ENCODE results near the gene COBL. TPM values are rescaled to one million over a fixed set of nuclear protein-coding genes. Genes with fewer than 3 reads are reported as not detected.
"Not testable (repeated sequence)": the region's sequence is repeated elsewhere in the genome, so short reads cannot be mapped to it uniquely, and the experiment has no call there.

COBL gene
- polyA plus RNA-seq, 3 donors: 19.1 to 26.0 (median 22.4) TPM

- DNase-seq (ENCODE audit: extremely low read depth in 1 of 11, low read depth in 9 of 11, low spot score in 4 of 11): no peak
Measured at GRCh38 chr7:51013218-51013786, 303.3 kb downstream of the COBL start.

GRCh38 chr7:51012569-51013217 is 303.9 kb downstream of the COBL start:
- DNase-seq (ENCODE audit: extremely low read depth in 1 of 11, low read depth in 9 of 11, low spot score in 4 of 11): no peak

DNA sequence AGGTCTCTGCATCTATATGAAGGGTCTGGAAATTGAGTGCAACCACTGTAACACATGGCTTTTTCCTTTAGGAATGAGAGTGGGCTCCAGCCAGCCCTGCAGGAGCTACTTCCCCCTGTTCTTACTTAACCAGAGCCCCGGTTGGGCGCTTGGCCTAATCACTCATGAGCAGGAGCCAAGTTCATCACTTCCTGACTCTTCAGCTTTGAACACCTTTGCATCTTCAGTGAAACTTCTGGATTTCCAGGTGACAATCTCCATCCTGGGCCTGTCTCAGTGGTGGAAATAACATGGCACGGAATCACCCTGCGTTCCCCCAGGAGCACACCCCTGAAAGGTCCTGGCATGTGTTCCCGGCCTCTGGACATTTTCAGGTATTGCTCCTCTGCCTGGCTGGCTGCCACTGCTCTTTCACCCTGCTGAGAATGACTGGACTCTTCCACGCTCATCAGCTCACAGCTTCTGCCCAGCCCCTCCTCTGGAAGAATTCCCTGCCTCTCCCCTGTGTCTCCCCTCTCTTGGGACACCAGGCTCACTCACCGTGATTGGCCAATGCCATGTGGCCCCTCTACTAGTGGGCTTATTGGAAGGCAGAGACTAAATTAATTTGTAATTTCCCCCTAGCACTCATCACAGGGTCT is 304.8 kb downstream of the COBL start:
- DNase-seq (ENCODE audit: extremely low read depth in 1 of 11, low read depth in 9 of 11, low spot score in 4 of 11): no peak

GRCh38 chr7:51010534-51010933 is 306.1 kb downstream of the COBL start:
- DNase-seq (ENCODE audit: extremely low read depth in 1 of 11, low read depth in 9 of 11, low spot score in 4 of 11): no peak

GRCh38 chr7:51009716-51010496 is 306.7 kb downstream of the COBL start:
- DNase-seq (ENCODE audit: extremely low read depth in 1 of 11, low read depth in 9 of 11, low spot score in 4 of 11): no peak

DNA sequence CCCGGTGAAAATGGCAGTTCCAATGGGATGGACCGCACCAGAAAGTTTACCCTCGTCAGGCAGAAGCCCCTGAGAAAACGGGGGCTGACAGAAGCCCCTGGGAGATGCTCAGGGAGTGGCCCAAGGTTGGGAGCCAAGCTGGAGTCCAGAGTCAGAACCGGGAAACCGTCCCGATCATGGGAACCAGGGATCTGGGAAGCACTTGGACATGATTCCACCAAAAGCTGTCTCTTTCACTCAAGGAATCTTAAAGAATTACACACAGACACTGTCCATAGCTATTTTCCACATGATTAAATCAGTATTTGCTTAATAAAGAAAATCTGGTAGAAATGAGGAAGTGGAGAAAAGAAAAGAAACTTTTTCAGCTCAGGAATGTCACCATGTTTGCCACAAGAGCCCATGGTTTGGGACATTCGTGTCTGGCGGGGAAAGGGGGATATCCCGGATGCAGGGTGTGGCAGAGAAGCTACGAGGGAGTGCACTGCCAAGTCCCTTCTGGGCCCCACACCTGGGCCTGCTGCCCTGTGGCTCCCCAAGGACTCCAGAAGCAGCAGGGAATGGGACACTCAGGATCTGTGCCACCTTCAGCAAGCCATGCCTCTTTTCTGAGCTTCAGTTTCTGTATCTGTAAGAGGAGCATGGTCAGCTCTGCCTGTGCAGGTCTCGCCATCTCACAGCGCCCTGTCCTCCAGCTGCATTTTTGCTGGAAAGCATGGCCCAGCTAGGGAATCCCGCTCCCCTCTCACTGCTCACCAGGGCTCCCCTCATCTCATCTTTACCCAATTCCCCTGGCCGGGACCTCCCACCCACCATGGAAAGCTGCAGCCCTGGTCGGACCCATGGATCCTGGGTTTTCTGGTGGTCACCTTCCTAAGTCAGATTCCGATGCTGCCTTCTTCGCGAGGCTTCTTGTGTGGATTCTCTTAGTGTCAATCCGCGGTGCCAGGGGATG is 308.8 kb downstream of the COBL start:
- DNase-seq (ENCODE audit: extremely low read depth in 1 of 11, low read depth in 9 of 11, low spot score in 4 of 11): no peak

GRCh38 chr7:51006483-51007235 is 309.9 kb downstream of the COBL start:
- no peak for DNase-seq (ENCODE audit: extremely low read depth in 1 of 11, low read depth in 9 of 11, low spot score in 4 of 11)

DNA sequence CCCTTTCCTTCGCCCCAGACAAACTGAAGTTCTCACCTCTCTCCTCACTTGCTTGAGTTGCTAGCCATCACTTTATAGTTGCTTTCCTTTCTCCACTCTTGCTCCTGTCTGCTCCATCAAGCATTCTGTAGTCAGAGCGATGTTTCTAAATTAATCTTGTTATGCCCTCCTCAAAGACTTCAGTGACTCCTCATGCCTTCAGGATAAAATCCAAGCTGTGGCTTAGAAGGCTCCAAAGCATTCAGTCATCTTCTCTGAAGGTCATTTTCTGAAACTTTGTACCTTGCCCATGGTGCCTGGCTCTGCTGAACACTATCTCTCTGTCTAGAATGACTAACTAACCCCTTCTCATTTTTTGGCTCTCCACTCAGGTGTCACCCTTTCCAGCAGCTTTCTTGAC is 311.5 kb downstream of the COBL start:
- no peak for DNase-seq (ENCODE audit: extremely low read depth in 1 of 11, low read depth in 9 of 11, low spot score in 4 of 11)

DNA sequence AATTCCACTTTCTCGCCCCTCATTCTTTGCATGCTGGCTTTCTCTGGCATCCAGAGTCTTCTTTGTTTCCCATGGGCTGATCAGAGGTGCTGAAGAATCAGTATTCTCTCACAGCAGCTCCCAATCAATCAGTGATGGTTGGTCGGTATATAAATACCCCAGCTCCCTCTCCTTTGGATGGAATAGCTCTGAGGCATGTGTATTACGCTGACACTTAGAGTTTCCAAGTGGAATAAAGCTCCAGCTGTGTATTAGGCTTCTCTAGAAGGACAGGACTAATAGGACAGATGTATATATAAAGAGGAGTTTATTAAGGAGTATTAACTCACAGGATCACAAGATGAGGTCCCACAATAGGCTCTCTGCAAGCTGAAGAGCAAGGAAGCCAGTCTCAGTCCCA is 315.7 kb downstream of the COBL start:
- DNase-seq (ENCODE audit: extremely low read depth in 1 of 11, low read depth in 9 of 11, low spot score in 4 of 11): no peak

- DNase-seq (ENCODE audit: extremely low read depth in 1 of 11, low read depth in 9 of 11, low spot score in 4 of 11): no peak
Measured at GRCh38 chr7:50994753-50995319, 321.8 kb downstream of the COBL start.

DNA sequence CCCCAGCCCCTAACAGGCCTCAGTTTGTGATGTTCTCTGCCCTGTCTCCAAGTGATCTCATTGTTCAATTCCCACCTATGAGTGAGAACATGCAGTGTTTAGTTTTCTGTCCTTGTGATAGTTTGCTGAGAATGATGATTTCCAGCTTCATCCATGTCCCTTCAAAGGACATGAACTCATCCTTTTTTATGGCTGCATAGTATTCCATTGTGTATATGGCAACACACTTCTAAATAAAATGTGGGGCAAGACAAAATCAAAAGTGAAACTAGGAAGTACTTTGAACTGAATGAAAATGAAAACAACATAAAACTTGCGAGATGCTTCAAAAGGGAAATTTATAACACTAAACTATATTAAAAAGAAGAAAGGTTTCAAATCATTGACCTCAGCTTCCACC is 326.4 kb downstream of the COBL start:
- DNase-seq (ENCODE audit: extremely low read depth in 1 of 11, low read depth in 9 of 11, low spot score in 4 of 11): not testable (repeated sequence)

DNA sequence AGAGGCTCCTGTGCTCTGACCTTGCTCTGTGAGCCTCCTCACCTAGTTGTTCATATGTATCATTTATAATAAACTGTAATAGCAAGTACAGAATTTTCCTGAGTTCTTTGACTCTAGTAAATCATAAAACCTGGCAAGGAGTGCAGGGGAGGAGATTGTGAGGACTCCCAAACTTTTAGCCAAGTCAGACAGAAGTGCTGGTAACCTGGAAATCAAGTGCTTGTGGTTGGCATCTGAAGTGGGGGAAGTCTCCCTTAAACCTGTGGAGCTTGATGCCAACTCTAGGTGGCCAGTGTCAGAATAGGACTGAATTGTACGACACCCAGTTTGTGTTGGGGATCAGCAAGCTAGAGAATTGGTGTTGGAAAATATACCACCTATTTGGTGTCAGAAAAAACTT is 327.6 kb downstream of the COBL start:
- DNase-seq (ENCODE audit: extremely low read depth in 1 of 11, low read depth in 9 of 11, low spot score in 4 of 11): no peak

GRCh38 chr7:50988465-50988864 is 328.1 kb downstream of the COBL start:
- DNase-seq (ENCODE audit: extremely low read depth in 1 of 11, low read depth in 9 of 11, low spot score in 4 of 11): no peak

- DNase-seq (ENCODE audit: extremely low read depth in 1 of 11, low read depth in 9 of 11, low spot score in 4 of 11): no peak
Measured at GRCh38 chr7:50985096-50985495, 331.5 kb downstream of the COBL start.

DNA sequence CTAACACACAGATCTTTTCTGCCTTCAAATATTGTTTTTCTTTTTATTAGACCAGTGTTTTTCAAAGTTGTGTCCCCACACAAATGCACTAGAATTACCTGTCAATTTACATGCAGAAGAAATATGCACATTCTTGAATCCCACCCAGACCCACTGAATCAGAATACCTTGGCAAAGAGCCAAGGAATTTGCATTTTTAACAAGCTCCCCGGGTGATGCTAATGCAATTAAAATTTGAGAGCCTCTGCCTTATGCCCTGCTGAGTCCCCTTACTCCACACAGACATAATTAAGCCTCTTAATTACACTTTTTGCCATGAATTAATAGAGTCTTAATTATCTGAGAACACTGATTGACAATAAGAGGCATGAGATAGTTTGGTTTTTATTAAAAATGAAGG is 332.8 kb downstream of the COBL start:
- no peak for DNase-seq (ENCODE audit: extremely low read depth in 1 of 11, low read depth in 9 of 11, low spot score in 4 of 11)

DNA sequence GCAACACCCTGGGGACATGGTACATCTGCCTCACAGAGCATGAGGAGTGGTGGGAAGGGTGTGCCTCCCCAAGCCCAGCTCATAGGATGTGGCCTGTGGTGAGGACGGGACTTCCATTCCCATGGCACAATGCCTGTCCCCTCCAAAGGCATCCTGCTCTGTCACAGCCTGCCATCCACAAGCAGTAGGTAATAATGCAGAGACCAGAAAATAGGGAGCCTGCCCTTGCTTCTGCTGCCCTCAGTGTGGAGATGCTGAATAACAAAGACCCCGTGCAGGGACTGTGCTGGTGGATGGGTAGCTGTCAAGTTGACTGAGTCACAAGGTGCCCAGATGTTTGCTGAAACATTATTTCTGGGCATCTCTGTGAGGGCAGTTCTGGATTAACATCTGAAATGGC is 334.0 kb downstream of the COBL start:
- no peak for DNase-seq (ENCODE audit: extremely low read depth in 1 of 11, low read depth in 9 of 11, low spot score in 4 of 11)

- no peak for DNase-seq (ENCODE audit: extremely low read depth in 1 of 11, low read depth in 9 of 11, low spot score in 4 of 11)
Measured at GRCh38 chr7:50981743-50982142, 334.9 kb downstream of the COBL start.

GRCh38 chr7:50980411-50980810 is 336.2 kb downstream of the COBL start:
- DNase-seq (ENCODE audit: extremely low read depth in 1 of 11, low read depth in 9 of 11, low spot score in 4 of 11): no peak
